ENCODE measurements around the gene HUWE1. TPM values are rescaled to one million over a fixed set of nuclear protein-coding genes. Genes with fewer than 3 reads are reported as not detected.
"Not testable (repeated sequence)": the region's sequence is repeated elsewhere in the genome, so short reads cannot be mapped to it uniquely, and the experiment has no call there.

Gene HUWE1
- total and polyA plus RNA-seq, 2 donors from 2014 or later = 34.2 to 203 TPM

GRCh38 chrX:53544936-53545335 is 141.6 kb downstream of the HUWE1 start:
- Histone ChIP-seq H3K4me3 (ENCODE audit: low read length in 3 of 3) (no peak overlapping the region), H3K36me3 (ENCODE audit: control insufficient read depth in 2 of 3, insufficient read depth in 3 of 3, low read length in 3 of 3) (peaks cover 6 to 59% (median 24%) of the 10 kb centered on the region in 3 donors), H3K4me1 (ENCODE audit: control insufficient read depth in 2 of 3, insufficient read depth in 2 of 3, low read depth in 1 of 3, low read length in 3 of 3) (no peaks in the 10 kb centered on the region), H3K9me3 (ENCODE audit: control insufficient read depth in 2 of 3, insufficient read depth in 1 of 3, low read length in 3 of 3) (no peaks in the 10 kb centered on the region), H3K9ac (ENCODE audit: low read length in 3 of 3) (no peak overlapping the region), H3K27me3 (ENCODE audit: control insufficient read depth, insufficient read depth, low read length) (no peaks in the 10 kb centered on the region), H3K27ac (ENCODE audit: low read depth in 2 of 2, low read length in 2 of 2) (no peak overlapping the region)
- intact Hi-C loops (cut with DNase I) = no loop called here
- no peak for TF ChIP-seq CTCF (IDR thresholded peaks at IDR 0.05; ENCODE audit: borderline replicate concordance, extremely low read depth, insufficient read depth)
- FAIRE-seq (no peak), DNase-seq (no peak)

- H3K9ac ChIP-seq (ENCODE audit: low read length in 3 of 3) = no peak overlapping the region
- DNase-seq (no peak), FAIRE-seq (no peak)
- peaks cover 4% of the 10 kb centered on the region for H3K27me3 ChIP-seq (ENCODE audit: control insufficient read depth, insufficient read depth, low read length)
- no peak overlapping the region for H3K4me3 ChIP-seq (ENCODE audit: low read length in 3 of 3)
- intact Hi-C loops (cut with DNase I) = no loop called here
- no peak overlapping the region for H3K27ac ChIP-seq (ENCODE audit: low read depth in 2 of 2, low read length in 2 of 2)
- H3K4me1 ChIP-seq (ENCODE audit: control insufficient read depth in 2 of 3, insufficient read depth in 2 of 3, low read depth in 1 of 3, low read length in 3 of 3) = no peaks in the 10 kb centered on the region
- no peaks in the 10 kb centered on the region for H3K9me3 ChIP-seq (ENCODE audit: control insufficient read depth in 2 of 3, insufficient read depth in 1 of 3, low read length in 3 of 3)
- TF ChIP-seq CTCF (IDR thresholded peaks at IDR 0.05; ENCODE audit: borderline replicate concordance, extremely low read depth, insufficient read depth) = no peak
- H3K36me3 ChIP-seq (ENCODE audit: control insufficient read depth in 2 of 3, insufficient read depth in 3 of 3, low read length in 3 of 3) = peaks cover 11 to 69% (median 41%) of the 10 kb centered on the region in 3 donors
Observed at GRCh38 chrX:53538781-53539180, 147.7 kb downstream of the HUWE1 start.

- DNase-seq; FAIRE-seq; H3K4me3 ChIP-seq (ENCODE audit: low read length in 3 of 3): not testable (repeated sequence)
Observed at GRCh38 chrX:53531255-53531966, 155.1 kb downstream of the HUWE1 start.

GRCh38 chrX:53526999-53527398 is 159.5 kb downstream of the HUWE1 start:
- Histone ChIP-seq H3K36me3 (ENCODE audit: control insufficient read depth in 2 of 3, insufficient read depth in 3 of 3, low read length in 3 of 3) (no peaks in the 10 kb centered on the region), H3K4me3 (ENCODE audit: low read length in 3 of 3) (no peak overlapping the region), H3K27ac (ENCODE audit: low read depth in 2 of 2, low read length in 2 of 2) (no peak overlapping the region), H3K9me3 (ENCODE audit: control insufficient read depth in 2 of 3, insufficient read depth in 1 of 3, low read length in 3 of 3) (no peaks in the 10 kb centered on the region), H3K27me3 (ENCODE audit: control insufficient read depth, insufficient read depth, low read length) (no peaks in the 10 kb centered on the region), H3K4me1 (ENCODE audit: control insufficient read depth in 2 of 3, insufficient read depth in 2 of 3, low read depth in 1 of 3, low read length in 3 of 3) (no peaks in the 10 kb centered on the region), H3K9ac (ENCODE audit: low read length in 3 of 3) (no peak overlapping the region)
- intact Hi-C loops (cut with DNase I) = no loop called here
- FAIRE-seq (no peak), DNase-seq (no peak)
- no peak for TF ChIP-seq CTCF (IDR thresholded peaks at IDR 0.05; ENCODE audit: borderline replicate concordance, extremely low read depth, insufficient read depth)

More at GRCh38 chrX:53531255-53531966, 155.1 kb downstream of the HUWE1 start:
- H3K9me3 ChIP-seq (ENCODE audit: control insufficient read depth in 2 of 3, insufficient read depth in 1 of 3, low read length in 3 of 3); H3K9ac ChIP-seq (ENCODE audit: low read length in 3 of 3); H3K4me1 ChIP-seq (ENCODE audit: control insufficient read depth in 2 of 3, insufficient read depth in 2 of 3, low read depth in 1 of 3, low read length in 3 of 3); H3K27me3 ChIP-seq (ENCODE audit: control insufficient read depth, insufficient read depth, low read length); H3K27ac ChIP-seq (ENCODE audit: low read depth in 2 of 2, low read length in 2 of 2); intact Hi-C loops (cut with DNase I): not testable (repeated sequence)
- peaks cover 5 to 30% (median 21%) of the 10 kb centered on the region in 3 donors for H3K36me3 ChIP-seq (ENCODE audit: control insufficient read depth in 2 of 3, insufficient read depth in 3 of 3, low read length in 3 of 3)
